SK-N-SH (cell line): ENCODE measurements around the gene MGAM2.

Experiments used
- EP300 ChIP-seq, 2 experiments: IDR thresholded peaks; 2 replicates each; pipeline versions ENCODE4 v1.4.0 to v1.6.1; 2012; ENCODE audit warnings: borderline replicate concordance in 1 of 2, low read depth in 1 of 2, low read length in 1 of 2
- FOXJ3 ChIP-seq: sonication (generic); formaldehyde crosslinking; IDR thresholded peaks from 2 replicates; pipeline ENCODE4 v1.5.1; 2020; ENCODE audit warnings: mild to moderate bottlenecking, missing genetic modification reagents
- TF ChIP-seq, protein P1 (sequence below): fragments of 200-600 bp; sonication (generic); IDR thresholded peaks from 2 replicates; pipeline ENCODE4 v1.6.1; 2017; ENCODE audit warnings: antibody characterized with exemption, mild to moderate bottlenecking, moderate library complexity
- TF ChIP-seq, protein P2 (sequence below): fragments of 150-350 bp; IDR thresholded peaks from 2 replicates; pipeline ENCODE4 v1.6.1; 2017; ENCODE audit warnings: antibody characterized with exemption, low read length, low read depth, borderline replicate concordance

DNA sequence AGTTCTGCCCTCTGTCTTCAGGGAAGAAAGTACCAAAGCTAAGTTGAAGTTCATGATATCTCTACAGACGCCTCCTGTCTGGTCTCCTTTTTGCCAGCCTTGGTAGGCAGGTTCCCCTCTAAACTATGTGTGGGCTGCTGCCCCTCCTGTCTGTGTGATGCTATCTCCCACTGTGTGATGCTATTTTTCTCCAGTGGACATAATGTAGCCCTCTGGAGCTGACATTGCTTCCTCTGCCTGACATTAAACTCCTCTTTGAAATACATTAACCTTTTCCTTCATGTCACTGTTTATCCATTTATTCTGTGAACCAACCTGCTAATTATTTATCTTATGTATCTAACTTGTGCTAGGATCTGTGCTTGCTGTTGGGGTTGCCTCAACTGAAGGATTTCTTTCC, 146.4 kb downstream of the MGAM2 start, which contains the start of gene PRSS58:
- TF ChIP-seq, protein P1, sequence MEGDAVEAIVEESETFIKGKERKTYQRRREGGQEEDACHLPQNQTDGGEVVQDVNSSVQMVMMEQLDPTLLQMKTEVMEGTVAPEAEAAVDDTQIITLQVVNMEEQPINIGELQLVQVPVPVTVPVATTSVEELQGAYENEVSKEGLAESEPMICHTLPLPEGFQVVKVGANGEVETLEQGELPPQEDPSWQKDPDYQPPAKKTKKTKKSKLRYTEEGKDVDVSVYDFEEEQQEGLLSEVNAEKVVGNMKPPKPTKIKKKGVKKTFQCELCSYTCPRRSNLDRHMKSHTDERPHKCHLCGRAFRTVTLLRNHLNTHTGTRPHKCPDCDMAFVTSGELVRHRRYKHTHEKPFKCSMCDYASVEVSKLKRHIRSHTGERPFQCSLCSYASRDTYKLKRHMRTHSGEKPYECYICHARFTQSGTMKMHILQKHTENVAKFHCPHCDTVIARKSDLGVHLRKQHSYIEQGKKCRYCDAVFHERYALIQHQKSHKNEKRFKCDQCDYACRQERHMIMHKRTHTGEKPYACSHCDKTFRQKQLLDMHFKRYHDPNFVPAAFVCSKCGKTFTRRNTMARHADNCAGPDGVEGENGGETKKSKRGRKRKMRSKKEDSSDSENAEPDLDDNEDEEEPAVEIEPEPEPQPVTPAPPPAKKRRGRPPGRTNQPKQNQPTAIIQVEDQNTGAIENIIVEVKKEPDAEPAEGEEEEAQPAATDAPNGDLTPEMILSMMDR: no peak
- TF ChIP-seq FOXJ3 (CRISPR knock-in tag) (no peak), EP300 (IDR thresholded peaks at IDR 0.05; ENCODE audit: borderline replicate concordance in 1 of 2, low read depth in 1 of 2, low read length in 1 of 2) (no peak)
- TF ChIP-seq, protein P2, sequence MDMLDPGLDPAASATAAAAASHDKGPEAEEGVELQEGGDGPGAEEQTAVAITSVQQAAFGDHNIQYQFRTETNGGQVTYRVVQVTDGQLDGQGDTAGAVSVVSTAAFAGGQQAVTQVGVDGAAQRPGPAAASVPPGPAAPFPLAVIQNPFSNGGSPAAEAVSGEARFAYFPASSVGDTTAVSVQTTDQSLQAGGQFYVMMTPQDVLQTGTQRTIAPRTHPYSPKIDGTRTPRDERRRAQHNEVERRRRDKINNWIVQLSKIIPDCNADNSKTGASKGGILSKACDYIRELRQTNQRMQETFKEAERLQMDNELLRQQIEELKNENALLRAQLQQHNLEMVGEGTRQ: no peak
